Astrocyte (in vitro differentiated cells and primary cell): ENCODE results near the gene CRTAP. TPM values are rescaled to one million over a fixed set of nuclear protein-coding genes. Genes with fewer than 3 reads are reported as not detected.

Experiments
- DNase-seq: peaks from one replicate; pipeline ENCODE4 v3.0.0-alpha.2; 2010; ENCODE audit warnings: low read depth
- FAIRE-seq: peaks from 2 replicates; lab custom pipeline; 2011; peaks lifted over from hg19 to GRCh38; lab: Jason Lieb, UNC
- H2AFZ ChIP-seq: 2 replicates; pipeline ENCODE4 v1.6.0; 2012; ENCODE audit warnings: low read depth, low read length, inconsistent platforms
- H3K27ac ChIP-seq: 2 replicates; pipeline ENCODE4 v1.5.1; 2011; ENCODE audit warnings: low read depth, low read length, inconsistent platforms
- H3K27me3 ChIP-seq: 2 replicates; pipeline ENCODE4 v1.6.0; 2011; ENCODE audit warnings: low read length, inconsistent platforms; ENCODE audit not compliant: insufficient read depth
- H3K36me3 ChIP-seq: 2 replicates; pipeline ENCODE4 v1.5.1; 2011; ENCODE audit warnings: low read length, inconsistent platforms; ENCODE audit not compliant: insufficient read depth
- H3K4me1 ChIP-seq: 2 replicates; pipeline ENCODE4 v1.5.1; 2011; ENCODE audit warnings: low read length, inconsistent platforms; ENCODE audit not compliant: insufficient read depth
- H3K4me2 ChIP-seq: 2 replicates; pipeline ENCODE4 v1.6.0; 2012; ENCODE audit warnings: low read length, inconsistent platforms
- H3K4me3 ChIP-seq: 2 replicates; pipeline ENCODE4 v1.5.1; 2011; ENCODE audit warnings: low read depth, mild to moderate bottlenecking, low read length, inconsistent platforms; ENCODE audit not compliant: insufficient read depth
- H3K79me2 ChIP-seq: 2 replicates; pipeline ENCODE4 v1.6.0; 2012; ENCODE audit warnings: mild to moderate bottlenecking, low read length, inconsistent platforms; ENCODE audit not compliant: insufficient read depth
- H3K9ac ChIP-seq: 2 replicates; pipeline ENCODE4 v1.6.0; 2012; ENCODE audit warnings: mild to moderate bottlenecking, low read length, inconsistent platforms
- H3K9me3 ChIP-seq: 2 replicates; pipeline ENCODE4 v1.5.1; 2012; ENCODE audit warnings: low read depth, mild to moderate bottlenecking, low read length, inconsistent platforms; ENCODE audit not compliant: insufficient read depth
- H4K20me1 ChIP-seq: 2 replicates; pipeline ENCODE4 v1.6.0; 2012; ENCODE audit warnings: low read length, inconsistent platforms; ENCODE audit not compliant: insufficient read depth
- H3K27ac Mint-ChIP-seq: one replicate; pipeline ENCODE4 v1.8.0; 2021; ENCODE audit warnings: mild to moderate bottlenecking, mixed read lengths; ENCODE audit not compliant: unreplicated experiment
- H3K27me3 Mint-ChIP-seq: one replicate; pipeline ENCODE4 v1.8.0; 2021; ENCODE audit warnings: low read depth, mixed read lengths; ENCODE audit not compliant: unreplicated experiment
- H3K36me3 Mint-ChIP-seq: one replicate; pipeline ENCODE4 v1.8.0; 2021; ENCODE audit warnings: low read depth, mixed read lengths; ENCODE audit not compliant: unreplicated experiment
- H3K4me1 Mint-ChIP-seq: one replicate; pipeline ENCODE4 v1.8.0; 2021; ENCODE audit warnings: low read depth, mixed read lengths; ENCODE audit not compliant: unreplicated experiment
- H3K4me3 Mint-ChIP-seq: one replicate; pipeline ENCODE4 v1.8.0; 2021; ENCODE audit warnings: mild to moderate bottlenecking, moderate library complexity, mixed read lengths; ENCODE audit not compliant: unreplicated experiment
- H3K9me3 Mint-ChIP-seq: one replicate; pipeline ENCODE4 v1.8.0; 2021; ENCODE audit warnings: mild to moderate bottlenecking, mixed read lengths; ENCODE audit not compliant: unreplicated experiment
- EZH2 ChIP-seq: IDR thresholded peaks from 2 replicates; pipeline ENCODE4 v1.6.1; 2012; ENCODE audit warnings: mild to moderate bottlenecking, low read length, inconsistent platforms; ENCODE audit not compliant: insufficient read depth
- total RNA-seq: library from RNA; stranded (reverse); gene quantifications from 2 replicates; pipeline ENCODE4 v1.2.1, GENCODE V29; 2021
- TF ChIP-seq, protein P1 (sequence below): IDR thresholded peaks from 2 replicates; pipeline ENCODE4 v1.5.1; 2011; ENCODE audit warnings: low read depth, mild to moderate bottlenecking, inconsistent platforms, low read length, moderate library complexity; ENCODE audit not compliant: insufficient read depth

CRTAP gene
- total RNA-seq, 1 donor from 2014 or later: 145 TPM

GRCh38 chr3:33152363-33153360 lies 38.8 kb downstream of the CRTAP start:
- no peak overlapping the region for H3K9ac ChIP-seq
- no peaks in the 10 kb centered on the region for H3K36me3 ChIP-seq
- Mint-ChIP-seq H3K4me3 (no peak overlapping the region), H3K4me1 (peaks cover 16% of the 10 kb centered on the region), H3K27me3 (no peaks in the 10 kb centered on the region), H3K9me3 (peaks cover 5% of the 10 kb centered on the region), H3K36me3 (peaks cover 2% of the 10 kb centered on the region), H3K27ac (peak overlapping the region; percentile 13)
- TF ChIP-seq, protein P1, sequence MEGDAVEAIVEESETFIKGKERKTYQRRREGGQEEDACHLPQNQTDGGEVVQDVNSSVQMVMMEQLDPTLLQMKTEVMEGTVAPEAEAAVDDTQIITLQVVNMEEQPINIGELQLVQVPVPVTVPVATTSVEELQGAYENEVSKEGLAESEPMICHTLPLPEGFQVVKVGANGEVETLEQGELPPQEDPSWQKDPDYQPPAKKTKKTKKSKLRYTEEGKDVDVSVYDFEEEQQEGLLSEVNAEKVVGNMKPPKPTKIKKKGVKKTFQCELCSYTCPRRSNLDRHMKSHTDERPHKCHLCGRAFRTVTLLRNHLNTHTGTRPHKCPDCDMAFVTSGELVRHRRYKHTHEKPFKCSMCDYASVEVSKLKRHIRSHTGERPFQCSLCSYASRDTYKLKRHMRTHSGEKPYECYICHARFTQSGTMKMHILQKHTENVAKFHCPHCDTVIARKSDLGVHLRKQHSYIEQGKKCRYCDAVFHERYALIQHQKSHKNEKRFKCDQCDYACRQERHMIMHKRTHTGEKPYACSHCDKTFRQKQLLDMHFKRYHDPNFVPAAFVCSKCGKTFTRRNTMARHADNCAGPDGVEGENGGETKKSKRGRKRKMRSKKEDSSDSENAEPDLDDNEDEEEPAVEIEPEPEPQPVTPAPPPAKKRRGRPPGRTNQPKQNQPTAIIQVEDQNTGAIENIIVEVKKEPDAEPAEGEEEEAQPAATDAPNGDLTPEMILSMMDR: no peak
- TF ChIP-seq EZH2: no peak
- no peak overlapping the region for H3K4me2 ChIP-seq
- DNase-seq: no peak
- H3K27ac ChIP-seq: no peak overlapping the region
- H2AFZ ChIP-seq: no peak overlapping the region
- no peaks in the 10 kb centered on the region for H3K79me2 ChIP-seq
- H3K4me1 ChIP-seq: peaks cover 7% of the 10 kb centered on the region
- no peak overlapping the region for H3K4me3 ChIP-seq
- no peaks in the 10 kb centered on the region for H4K20me1 ChIP-seq
- no peak for FAIRE-seq
- no peaks in the 10 kb centered on the region for H3K9me3 ChIP-seq
- no peaks in the 10 kb centered on the region for H3K27me3 ChIP-seq

DNA sequence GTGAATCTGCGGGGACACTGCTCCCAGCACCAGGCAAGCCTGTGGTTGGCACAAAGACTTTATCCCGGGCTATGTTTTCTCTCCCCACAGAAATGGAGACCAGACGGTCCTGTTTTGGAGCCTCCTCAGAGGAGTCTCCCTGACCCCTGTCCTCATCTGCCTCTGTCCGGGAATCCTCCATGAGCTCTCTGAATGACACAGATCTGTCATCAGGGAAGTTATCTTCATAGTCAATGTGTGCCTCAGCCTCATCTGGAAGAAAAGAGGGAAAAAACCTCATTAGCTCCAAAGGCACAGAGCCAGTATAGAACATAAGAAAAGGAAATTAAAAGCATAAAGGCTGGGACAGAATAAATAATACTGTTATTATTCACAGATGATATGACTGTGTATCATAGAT lies 40.0 kb downstream of the CRTAP start:
- H3K4me2 ChIP-seq: no peak overlapping the region
- no peak overlapping the region for H3K27ac Mint-ChIP-seq

More for the DNA sequence above, 40.0 kb downstream of the CRTAP start:
- H3K9me3 ChIP-seq: no peaks in the 10 kb centered on the region
- no peaks in the 10 kb centered on the region for H3K27me3 ChIP-seq
- FAIRE-seq (no peak), DNase-seq (no peak)
- H3K36me3 ChIP-seq: no peaks in the 10 kb centered on the region
- peaks cover 5% of the 10 kb centered on the region for H3K9me3 Mint-ChIP-seq
- peaks cover 10% of the 10 kb centered on the region for H3K4me1 Mint-ChIP-seq
- H3K4me3 ChIP-seq: no peak overlapping the region
- H3K4me1 ChIP-seq: peaks cover 4% of the 10 kb centered on the region
- H3K9ac ChIP-seq: no peak overlapping the region
- H3K36me3 Mint-ChIP-seq: no peaks in the 10 kb centered on the region
- no peak overlapping the region for H3K4me3 Mint-ChIP-seq
- H4K20me1 ChIP-seq: no peaks in the 10 kb centered on the region
- H3K79me2 ChIP-seq: no peaks in the 10 kb centered on the region
- H3K27me3 Mint-ChIP-seq: no peaks in the 10 kb centered on the region
- TF ChIP-seq, protein P1: no peak
- no peak for TF ChIP-seq EZH2
- no peak overlapping the region for H3K27ac ChIP-seq
- no peak overlapping the region for H2AFZ ChIP-seq
